Esophagus squamous epithelium (tissue), 4 donors: ENCODE results near the gene PNPLA5.

Experiments used
- CTCF ChIP-seq, 6 experiments: fragments of 450-650 bp in 4 of 6; fragments of 200-600 bp in 2 of 6; sonication (generic) in 2 of 6; IDR thresholded peaks; one replicate each; pipeline ENCODE4 v1.5.1; 2016 to 2019; ENCODE audit warnings: antibody characterized with exemption in 6 of 6, mild to moderate bottlenecking in 4 of 6, moderate library complexity in 4 of 6
- POLR2A ChIP-seq, 4 donors: fragments of 450-650 bp; IDR thresholded peaks; one replicate each; pipeline ENCODE4 v1.6.1; 2017; ENCODE audit warnings: antibody characterized with exemption in 4 of 4, mild to moderate bottlenecking in 4 of 4, moderate library complexity in 3 of 4

- TF ChIP-seq CTCF (IDR thresholded peaks at IDR 0.05) (no peak), POLR2A (IDR thresholded peaks at IDR 0.05) (no peak)
These were observed 13.6 kb downstream of the PNPLA5 start for GRCh38 chr22:43878079-43878795.
